AG04450 (cell line): ENCODE data around the gene INPP1. TPM values are rescaled to one million over a fixed set of nuclear protein-coding genes. Genes with fewer than 3 reads are reported as not detected.
A peak's percentile ranks its signal among the peaks of the same experiment; 100 is the strongest.

ENCODE experiments used
- CTCF ChIA-PET: fragments of 300-600, 350-600 bp; formaldehyde crosslinking; extraction: SDS; loops from one replicate; lab custom pipeline; 2022; ENCODE audit warnings: antibody characterized with exemption, inconsistent platforms; lab: Charles Lee
- POLR2A ChIA-PET: fragments of 350-600 bp; formaldehyde crosslinking; extraction: SDS; loops from one replicate; lab custom pipeline; 2021; ENCODE audit warnings: antibody characterized with exemption, inconsistent platforms; lab: Yijun Ruan, JAX
- DNase-seq: peaks from one replicate; pipeline ENCODE4 v3.0.0-alpha.2; 2011; ENCODE audit warnings: low read depth, low spot score
- H3K27ac ChIP-seq: one replicate; pipeline ENCODE4 v1.5.1; 2012; ENCODE audit warnings: low read depth, low read length, control low read depth
- H3K27me3 ChIP-seq: one replicate; pipeline ENCODE4 v1.6.0; 2012; ENCODE audit warnings: low read length; ENCODE audit not compliant: control insufficient read depth, insufficient read depth
- H3K4me3 ChIP-seq: 2 replicates; pipeline ENCODE4 v1.5.1; 2011; ENCODE audit warnings: mild to moderate bottlenecking, low read depth, low read length, control low read depth
- H3K9me3 ChIP-seq: 2 replicates; pipeline ENCODE4 v1.5.1; 2012; ENCODE audit warnings: low read length; ENCODE audit not compliant: control insufficient read depth, insufficient read depth
- polyA plus RNA-seq: library from polyadenylated mRNA; depleted of rRNA; stranded (reverse); fragments of >200 nt; gene quantifications from 2 replicates; pipeline ENCODE4 v1.2.3, GENCODE V29; 2011
- TF ChIP-seq, protein P1 (sequence below): IDR thresholded peaks from 2 replicates; pipeline ENCODE4 v1.5.1; 2011; ENCODE audit warnings: low read depth, low read length, control low read depth, inconsistent platforms

Gene INPP1
- polyA plus RNA-seq, 1 experiment, result 14.5 TPM

DNA sequence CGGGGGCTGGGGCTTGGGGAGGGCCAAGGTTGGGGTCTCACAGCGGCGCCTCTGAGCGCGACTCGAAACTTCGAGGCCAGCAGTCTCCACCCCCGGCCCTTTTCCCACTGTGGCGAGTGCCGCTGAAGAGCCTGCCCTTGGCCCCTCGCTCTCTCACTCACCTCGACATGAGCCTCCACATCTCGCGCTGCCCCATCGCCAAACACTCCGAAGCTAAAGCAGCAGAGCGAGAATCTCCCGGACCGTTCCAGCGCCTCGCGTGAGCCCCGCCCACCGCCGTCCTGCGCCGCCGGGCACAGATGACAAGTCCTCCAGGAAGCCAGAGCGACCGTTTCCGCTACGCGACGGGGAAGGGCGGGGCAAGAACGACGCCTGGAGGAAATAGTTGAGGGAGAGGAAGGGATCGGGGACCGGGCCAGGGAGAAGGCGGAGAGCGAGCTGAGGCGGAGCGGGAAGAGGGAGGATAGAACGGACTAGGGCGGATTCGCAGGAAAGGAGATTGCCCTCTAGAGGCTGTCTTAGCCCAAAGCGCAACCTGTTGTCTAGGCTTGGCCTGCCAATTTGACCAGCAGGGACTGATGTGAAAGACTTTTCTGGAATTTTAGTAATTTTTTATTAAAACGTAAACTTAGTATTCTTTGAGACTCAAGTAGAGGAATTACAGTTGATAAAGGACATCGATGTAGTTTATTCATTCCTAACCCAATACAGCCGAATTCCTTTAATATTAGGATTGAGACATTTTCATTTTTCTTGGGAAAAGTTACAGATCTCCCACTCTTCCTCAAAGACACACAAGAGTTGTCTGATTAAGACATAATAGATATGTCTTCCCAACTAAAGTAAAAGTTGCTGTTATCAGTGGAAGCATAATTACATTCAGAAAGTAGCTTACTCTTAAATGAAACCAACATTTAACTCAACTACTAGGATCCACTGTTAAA is 23.6 kb upstream of the INPP1 start, which contains the start of gene HIBCH:
HIBCH (minus strand) TSS at position 272 of the 944 bp plus-strand sequence; CDS start at position 196, 76 bp downstream.
- ChIA-PET POLR2A (interaction anchor here (0.9 to 1.2 kb wide), 2 partner anchors 24 to 707 kb away, joined by 3 to 5 read pairs; no protein-coding TSS in a partner anchor), CTCF (interaction anchor here (0.5 to 2.5 kb wide), 22 partner anchors 9 to 659 kb away, joined by 3 to 10 read pairs (median 3); no protein-coding TSS in a partner anchor)
- Histone ChIP-seq H3K27ac (peak within 1 kb of the TSS; percentile 41), H3K9me3 (no peaks in the 10 kb centered on the region), H3K27me3 (no peaks in the 10 kb centered on the region), H3K4me3 (peak within 1 kb of the TSS; percentile 83)
- TF ChIP-seq, protein P1, sequence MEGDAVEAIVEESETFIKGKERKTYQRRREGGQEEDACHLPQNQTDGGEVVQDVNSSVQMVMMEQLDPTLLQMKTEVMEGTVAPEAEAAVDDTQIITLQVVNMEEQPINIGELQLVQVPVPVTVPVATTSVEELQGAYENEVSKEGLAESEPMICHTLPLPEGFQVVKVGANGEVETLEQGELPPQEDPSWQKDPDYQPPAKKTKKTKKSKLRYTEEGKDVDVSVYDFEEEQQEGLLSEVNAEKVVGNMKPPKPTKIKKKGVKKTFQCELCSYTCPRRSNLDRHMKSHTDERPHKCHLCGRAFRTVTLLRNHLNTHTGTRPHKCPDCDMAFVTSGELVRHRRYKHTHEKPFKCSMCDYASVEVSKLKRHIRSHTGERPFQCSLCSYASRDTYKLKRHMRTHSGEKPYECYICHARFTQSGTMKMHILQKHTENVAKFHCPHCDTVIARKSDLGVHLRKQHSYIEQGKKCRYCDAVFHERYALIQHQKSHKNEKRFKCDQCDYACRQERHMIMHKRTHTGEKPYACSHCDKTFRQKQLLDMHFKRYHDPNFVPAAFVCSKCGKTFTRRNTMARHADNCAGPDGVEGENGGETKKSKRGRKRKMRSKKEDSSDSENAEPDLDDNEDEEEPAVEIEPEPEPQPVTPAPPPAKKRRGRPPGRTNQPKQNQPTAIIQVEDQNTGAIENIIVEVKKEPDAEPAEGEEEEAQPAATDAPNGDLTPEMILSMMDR, result peak; percentile 93
- DNase-seq, result peak; percentile 95

- no peaks in the 10 kb centered on the region for H3K27me3 ChIP-seq
- H3K9me3 ChIP-seq, result no peaks in the 10 kb centered on the region
- TF ChIP-seq, protein P1, result no peak
- ChIA-PET POLR2A (no interaction called here), CTCF (interaction anchor here (0.7 to 2.5 kb wide), 13 partner anchors 9 to 236 kb away, joined by 3 to 10 read pairs (median 4); no protein-coding TSS in a partner anchor)
- H3K4me3 ChIP-seq, result no peak overlapping the region
- no peak overlapping the region for H3K27ac ChIP-seq
- no peak for DNase-seq
Measured at GRCh38 chr2:190320696-190321095, 22.7 kb upstream of the INPP1 start.

DNA sequence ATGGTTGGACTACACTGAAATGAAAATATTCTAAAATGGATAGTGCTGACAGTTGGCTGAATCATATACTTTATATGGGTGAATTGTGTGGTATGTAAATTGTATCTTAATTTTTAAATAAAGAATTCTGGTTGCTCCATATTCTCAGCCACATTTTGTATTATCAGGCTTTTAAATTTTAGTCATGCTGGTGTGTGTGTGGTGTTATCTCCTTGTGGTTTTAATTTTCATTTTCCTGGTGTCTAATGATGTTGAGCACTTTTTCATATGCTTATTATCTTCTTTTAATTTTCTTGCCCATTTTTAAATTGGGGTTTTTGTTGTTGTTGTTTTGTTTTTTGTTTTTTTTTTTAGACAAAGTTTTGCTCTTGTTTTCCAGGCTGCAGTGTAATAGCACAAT is 20.0 kb upstream of the INPP1 start:
- no peaks in the 10 kb centered on the region for H3K27me3 ChIP-seq
- no peak for DNase-seq
- no peak overlapping the region for H3K27ac ChIP-seq
- ChIA-PET POLR2A (no interaction called here), CTCF (no interaction called here)
- no peak overlapping the region for H3K4me3 ChIP-seq
- no peaks in the 10 kb centered on the region for H3K9me3 ChIP-seq
- TF ChIP-seq, protein P1, result no peak

GRCh38 chr2:190325588-190325987 is 17.8 kb upstream of the INPP1 start:
- Histone ChIP-seq H3K27me3 (no peaks in the 10 kb centered on the region), H3K4me3 (no peak overlapping the region), H3K9me3 (no peaks in the 10 kb centered on the region), H3K27ac (no peak overlapping the region)
- DNase-seq, result no peak
- CTCF ChIA-PET, result no interaction called here
- TF ChIP-seq, protein P1, result no peak
- POLR2A ChIA-PET, result no interaction called here
